Ishikawa (cell line): Measurements from ENCODE around the gene CTNND2.

Experiments
- CEBPB ChIP-seq: IDR thresholded peaks from 2 replicates; pipeline ENCODE4 v1.6.1; 2012
- CREB1 ChIP-seq: IDR thresholded peaks from 2 replicates; pipeline ENCODE4 v1.6.1; 2012; ENCODE audit warnings: low read depth
- EGR1 ChIP-seq: IDR thresholded peaks from 2 replicates; pipeline ENCODE4 v1.6.1; 2012
- EP300 ChIP-seq: IDR thresholded peaks from 2 replicates; pipeline ENCODE4 v1.6.1; 2012; ENCODE audit warnings: borderline replicate concordance
- FOXM1 ChIP-seq: IDR thresholded peaks from 2 replicates; pipeline ENCODE4 v1.6.1; 2012; ENCODE audit warnings: low read depth, borderline replicate concordance
- NFIC ChIP-seq: IDR thresholded peaks from 2 replicates; pipeline ENCODE4 v1.6.1; 2012
- RAD21 ChIP-seq: IDR thresholded peaks from 2 replicates; pipeline ENCODE4 v1.6.1; 2012; ENCODE audit warnings: low read depth
- TAF1 ChIP-seq: IDR thresholded peaks from 2 replicates; pipeline ENCODE4 v1.6.1; 2012; ENCODE audit warnings: low read depth, mild to moderate bottlenecking
- TCF12 ChIP-seq: IDR thresholded peaks from 2 replicates; pipeline ENCODE4 v1.6.1; 2012; ENCODE audit warnings: low read depth
- TEAD4 ChIP-seq: IDR thresholded peaks from 2 replicates; pipeline ENCODE4 v1.6.1; 2012
- YY1 ChIP-seq: IDR thresholded peaks from 2 replicates; pipeline ENCODE4 v1.6.1; 2012; ENCODE audit warnings: low read depth
- ZBTB7A ChIP-seq: IDR thresholded peaks from 2 replicates; pipeline ENCODE4 v1.6.1; 2012; ENCODE audit warnings: low read depth
- TF ChIP-seq, protein P1 (sequence below): IDR thresholded peaks from 2 replicates; pipeline ENCODE4 v1.6.1; 2012
- TF ChIP-seq, protein P2 (sequence below): IDR thresholded peaks from 2 replicates; pipeline ENCODE4 v1.6.1; 2012; ENCODE audit warnings: low read depth, mild to moderate bottlenecking
- TF ChIP-seq, protein P3 (sequence below): IDR thresholded peaks from 2 replicates; pipeline ENCODE4 v1.6.1; 2012

CTNND2 gene

DNA sequence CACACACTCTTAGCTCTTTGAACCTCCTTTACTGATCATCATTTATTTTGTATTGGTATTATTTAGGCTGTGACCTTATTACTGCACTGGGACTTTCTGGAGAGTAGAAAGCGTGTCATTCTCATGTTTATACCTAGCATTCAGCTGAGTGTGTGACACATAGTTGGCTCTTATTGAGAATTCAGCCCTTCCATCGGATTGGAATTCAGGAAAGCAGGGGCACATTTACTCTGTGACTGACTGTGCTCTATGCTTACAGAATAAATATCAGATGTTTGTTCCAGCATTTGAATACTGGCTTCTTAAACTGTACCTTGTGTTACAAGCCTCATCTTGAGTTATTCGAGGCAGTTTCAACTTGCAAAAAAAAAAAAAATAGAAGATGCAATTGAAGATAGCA lies 782.4 kb downstream of the CTNND2 start:
- TF ChIP-seq YY1 (no peak), TCF12 (no peak), FOXM1 (no peak), CREB1 (no peak), NFIC (no peak), TAF1 (no peak), ZBTB7A (no peak), EGR1 (no peak), EP300 (no peak)
- TF ChIP-seq, protein P1, sequence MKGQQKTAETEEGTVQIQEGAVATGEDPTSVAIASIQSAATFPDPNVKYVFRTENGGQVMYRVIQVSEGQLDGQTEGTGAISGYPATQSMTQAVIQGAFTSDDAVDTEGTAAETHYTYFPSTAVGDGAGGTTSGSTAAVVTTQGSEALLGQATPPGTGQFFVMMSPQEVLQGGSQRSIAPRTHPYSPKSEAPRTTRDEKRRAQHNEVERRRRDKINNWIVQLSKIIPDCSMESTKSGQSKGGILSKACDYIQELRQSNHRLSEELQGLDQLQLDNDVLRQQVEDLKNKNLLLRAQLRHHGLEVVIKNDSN = no peak
- TF ChIP-seq, protein P2, sequence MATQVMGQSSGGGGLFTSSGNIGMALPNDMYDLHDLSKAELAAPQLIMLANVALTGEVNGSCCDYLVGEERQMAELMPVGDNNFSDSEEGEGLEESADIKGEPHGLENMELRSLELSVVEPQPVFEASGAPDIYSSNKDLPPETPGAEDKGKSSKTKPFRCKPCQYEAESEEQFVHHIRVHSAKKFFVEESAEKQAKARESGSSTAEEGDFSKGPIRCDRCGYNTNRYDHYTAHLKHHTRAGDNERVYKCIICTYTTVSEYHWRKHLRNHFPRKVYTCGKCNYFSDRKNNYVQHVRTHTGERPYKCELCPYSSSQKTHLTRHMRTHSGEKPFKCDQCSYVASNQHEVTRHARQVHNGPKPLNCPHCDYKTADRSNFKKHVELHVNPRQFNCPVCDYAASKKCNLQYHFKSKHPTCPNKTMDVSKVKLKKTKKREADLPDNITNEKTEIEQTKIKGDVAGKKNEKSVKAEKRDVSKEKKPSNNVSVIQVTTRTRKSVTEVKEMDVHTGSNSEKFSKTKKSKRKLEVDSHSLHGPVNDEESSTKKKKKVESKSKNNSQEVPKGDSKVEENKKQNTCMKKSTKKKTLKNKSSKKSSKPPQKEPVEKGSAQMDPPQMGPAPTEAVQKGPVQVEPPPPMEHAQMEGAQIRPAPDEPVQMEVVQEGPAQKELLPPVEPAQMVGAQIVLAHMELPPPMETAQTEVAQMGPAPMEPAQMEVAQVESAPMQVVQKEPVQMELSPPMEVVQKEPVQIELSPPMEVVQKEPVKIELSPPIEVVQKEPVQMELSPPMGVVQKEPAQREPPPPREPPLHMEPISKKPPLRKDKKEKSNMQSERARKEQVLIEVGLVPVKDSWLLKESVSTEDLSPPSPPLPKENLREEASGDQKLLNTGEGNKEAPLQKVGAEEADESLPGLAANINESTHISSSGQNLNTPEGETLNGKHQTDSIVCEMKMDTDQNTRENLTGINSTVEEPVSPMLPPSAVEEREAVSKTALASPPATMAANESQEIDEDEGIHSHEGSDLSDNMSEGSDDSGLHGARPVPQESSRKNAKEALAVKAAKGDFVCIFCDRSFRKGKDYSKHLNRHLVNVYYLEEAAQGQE = no peak

DNA sequence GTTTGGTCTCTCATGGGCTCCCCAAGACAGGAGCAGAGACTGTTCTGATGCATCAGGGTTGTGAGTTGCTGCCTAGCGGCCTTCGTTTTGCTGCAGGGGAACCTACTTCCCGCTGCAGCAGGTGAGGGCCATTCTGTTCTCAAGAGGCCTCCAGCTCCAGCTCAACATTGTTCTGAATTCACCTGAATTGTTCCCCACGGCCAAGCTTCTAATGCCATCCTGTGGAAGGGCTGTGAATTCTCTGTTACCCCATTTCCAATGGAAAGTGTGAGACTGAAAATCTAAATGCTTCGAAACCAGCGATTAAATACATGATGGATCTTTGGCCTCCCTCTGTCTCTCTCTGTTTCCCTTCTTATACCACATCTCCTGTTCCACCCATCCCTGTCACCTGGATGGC lies 794.1 kb downstream of the CTNND2 start:
- no peak for TF ChIP-seq EGR1
- peak; percentile 28 for TF ChIP-seq RAD21
- TF ChIP-seq CEBPB = no peak
- TF ChIP-seq TAF1 = no peak
- no peak for TF ChIP-seq EP300

DNA sequence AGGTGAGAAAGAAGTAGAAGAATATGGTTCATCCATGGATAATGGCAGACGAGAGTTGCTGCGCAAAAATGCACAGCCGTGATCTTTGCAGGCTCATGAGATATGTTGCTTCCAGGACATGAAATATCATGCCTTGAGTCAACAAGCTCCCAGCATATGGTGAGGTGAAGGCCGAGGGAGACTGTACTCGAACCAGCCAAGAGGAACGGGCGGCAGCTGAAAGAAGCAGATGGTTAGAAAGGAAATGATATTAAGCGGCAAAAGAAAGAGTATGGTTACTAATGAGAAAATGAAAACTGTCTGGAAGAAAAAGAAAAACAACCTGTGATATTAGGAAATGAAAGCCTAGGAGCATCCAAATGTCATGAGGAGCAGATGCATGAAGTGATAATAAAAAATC lies 798.5 kb downstream of the CTNND2 start:
- TF ChIP-seq TAF1 (no peak), YY1 (no peak), RAD21 (no peak), FOXM1 (no peak)
- TF ChIP-seq, protein P1 = no peak

DNA sequence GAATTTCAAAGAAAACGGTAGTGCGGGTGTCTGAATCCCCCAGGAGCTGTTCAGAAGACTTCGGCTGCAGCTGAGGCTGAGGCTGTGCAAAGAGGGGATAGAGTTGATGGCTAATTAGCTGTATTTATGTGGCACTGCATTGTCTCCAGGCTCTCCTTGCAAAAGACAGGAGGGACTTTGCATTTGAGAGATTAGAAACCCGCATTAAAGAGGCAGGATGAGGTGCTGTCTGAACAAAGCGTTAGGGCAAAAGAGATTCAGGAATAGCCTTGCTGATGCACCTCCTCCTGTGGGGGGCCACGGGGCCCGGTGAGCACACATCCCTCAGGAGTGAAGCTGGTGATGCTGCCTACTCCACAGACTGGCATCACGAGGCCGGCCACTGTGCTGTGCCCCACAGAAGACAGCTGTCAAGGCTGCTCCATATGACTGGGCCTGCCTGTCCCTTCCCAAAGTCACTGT lies 799.6 kb downstream of the CTNND2 start:
- no peak for TF ChIP-seq TEAD4
- no peak for TF ChIP-seq TCF12

DNA sequence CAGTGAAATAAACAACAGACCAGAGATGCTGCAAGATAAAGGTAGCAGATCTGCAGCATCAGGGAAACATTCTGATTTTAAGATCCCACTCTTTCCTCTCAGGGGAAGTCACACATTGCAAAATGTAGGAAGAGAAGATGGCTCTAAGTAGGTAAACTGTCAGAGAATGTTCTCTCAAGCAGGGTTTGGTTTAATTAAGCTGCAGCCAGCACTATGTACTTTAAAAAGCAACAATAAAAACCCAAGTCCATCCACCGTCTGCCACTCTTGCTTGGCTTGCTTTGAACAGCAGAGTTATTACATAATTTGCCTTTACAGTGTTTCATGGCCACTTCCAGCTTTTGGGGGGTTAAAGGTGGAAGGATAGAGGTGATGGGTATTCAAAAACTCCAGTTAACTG lies 800.0 kb downstream of the CTNND2 start:
- TF ChIP-seq CEBPB (no peak), YY1 (no peak), EGR1 (no peak), ZBTB7A (no peak), FOXM1 (no peak), CREB1 (no peak), TEAD4 (no peak), TAF1 (no peak), TCF12 (no peak), EP300 (no peak), NFIC (no peak)
- TF ChIP-seq, protein P2 = no peak
- TF ChIP-seq, protein P3, sequence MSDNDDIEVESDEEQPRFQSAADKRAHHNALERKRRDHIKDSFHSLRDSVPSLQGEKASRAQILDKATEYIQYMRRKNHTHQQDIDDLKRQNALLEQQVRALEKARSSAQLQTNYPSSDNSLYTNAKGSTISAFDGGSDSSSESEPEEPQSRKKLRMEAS = no peak

DNA sequence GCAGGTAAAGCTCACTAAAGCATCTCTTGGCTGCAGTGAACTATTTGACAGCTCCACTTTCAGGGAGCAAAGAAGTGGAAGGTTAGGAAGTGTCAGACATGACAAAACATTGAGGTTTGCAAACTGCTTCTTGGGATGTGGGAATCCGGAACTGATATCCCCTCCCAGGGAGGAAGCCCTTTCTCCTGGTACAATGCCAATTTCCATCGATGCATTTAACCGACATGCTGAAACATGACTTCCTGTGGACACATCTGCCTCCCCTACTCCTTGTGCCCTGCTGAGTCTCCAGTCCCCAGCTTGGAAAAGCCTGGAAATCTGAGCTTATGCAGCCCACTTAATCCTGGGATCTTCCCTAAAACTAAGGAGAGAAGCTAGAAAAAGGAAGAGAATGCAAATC lies 820.1 kb downstream of the CTNND2 start:
- TF ChIP-seq, protein P2 = no peak
- TF ChIP-seq, protein P3 = no peak
- no peak for TF ChIP-seq TEAD4
- TF ChIP-seq TAF1 = no peak
- no peak for TF ChIP-seq NFIC
- TF ChIP-seq TCF12 = no peak
- no peak for TF ChIP-seq EGR1
- no peak for TF ChIP-seq EP300
- TF ChIP-seq YY1 = no peak
- TF ChIP-seq CREB1 = no peak
